ENCODE measurements around the gene USP43.

Gene USP43

DNA sequence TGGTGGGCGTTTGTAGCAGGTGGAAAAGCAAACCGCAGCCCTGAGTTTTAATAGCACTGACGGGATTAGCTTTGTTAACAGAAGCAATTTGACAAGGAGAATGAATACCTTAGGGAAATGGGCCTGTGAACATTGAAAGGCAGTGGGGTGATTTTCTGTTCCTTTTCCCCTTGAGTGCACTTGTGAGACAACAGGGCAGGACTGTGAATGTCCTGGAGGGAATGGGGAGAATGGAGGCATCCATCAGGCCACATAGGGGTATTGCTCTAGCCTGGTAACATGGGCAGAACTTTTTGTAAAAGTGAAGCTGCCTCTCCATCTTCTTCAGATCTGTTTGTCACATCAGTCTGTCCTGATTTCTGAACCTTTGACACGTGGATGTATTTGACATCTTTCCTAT is 26.2 kb downstream of the USP43 start:
- no peaks in the 10 kb centered on the region for H3K79me2 ChIP-seq (ENCODE audit: control insufficient read depth, low read length)
- no peaks in the 10 kb centered on the region; the same call in 1 of the 2 replicates for H3K27me3 ChIP-seq (ENCODE audit: control insufficient read depth, low read length)
- no peaks in the 10 kb centered on the region for H3K36me3 ChIP-seq (ENCODE audit: control insufficient read depth, low read length)
- no peak overlapping the region for H3K4me2 ChIP-seq (ENCODE audit: low read length)
- no peaks in the 10 kb centered on the region for H3F3A ChIP-seq (ENCODE audit: control insufficient read depth, insufficient read depth)
- no peaks in the 10 kb centered on the region for H4K20me1 ChIP-seq (ENCODE audit: control insufficient read depth, insufficient read depth, low read depth, low read length)
- H3K4me3 ChIP-seq (ENCODE audit: low read length): no peak overlapping the region
- no peak overlapping the region for H3K27ac ChIP-seq (ENCODE audit: low read depth, low read length)
- TF ChIP-seq EZH2phosphoT487 (IDR thresholded peaks at IDR 0.05; ENCODE audit: borderline replicate concordance, low read length): no peak
- TF ChIP-seq, protein P1, sequence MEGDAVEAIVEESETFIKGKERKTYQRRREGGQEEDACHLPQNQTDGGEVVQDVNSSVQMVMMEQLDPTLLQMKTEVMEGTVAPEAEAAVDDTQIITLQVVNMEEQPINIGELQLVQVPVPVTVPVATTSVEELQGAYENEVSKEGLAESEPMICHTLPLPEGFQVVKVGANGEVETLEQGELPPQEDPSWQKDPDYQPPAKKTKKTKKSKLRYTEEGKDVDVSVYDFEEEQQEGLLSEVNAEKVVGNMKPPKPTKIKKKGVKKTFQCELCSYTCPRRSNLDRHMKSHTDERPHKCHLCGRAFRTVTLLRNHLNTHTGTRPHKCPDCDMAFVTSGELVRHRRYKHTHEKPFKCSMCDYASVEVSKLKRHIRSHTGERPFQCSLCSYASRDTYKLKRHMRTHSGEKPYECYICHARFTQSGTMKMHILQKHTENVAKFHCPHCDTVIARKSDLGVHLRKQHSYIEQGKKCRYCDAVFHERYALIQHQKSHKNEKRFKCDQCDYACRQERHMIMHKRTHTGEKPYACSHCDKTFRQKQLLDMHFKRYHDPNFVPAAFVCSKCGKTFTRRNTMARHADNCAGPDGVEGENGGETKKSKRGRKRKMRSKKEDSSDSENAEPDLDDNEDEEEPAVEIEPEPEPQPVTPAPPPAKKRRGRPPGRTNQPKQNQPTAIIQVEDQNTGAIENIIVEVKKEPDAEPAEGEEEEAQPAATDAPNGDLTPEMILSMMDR (IDR thresholded peaks at IDR 0.05; ENCODE audit: low read depth, low read length, poor library complexity, severe bottlenecking): no peak
- H3K9me2 ChIP-seq (replicated peaks; ENCODE audit: control insufficient read depth, low read length): no peaks in the 10 kb centered on the region
- no peaks in the 10 kb centered on the region for H3K9me3 ChIP-seq (ENCODE audit: control insufficient read depth, insufficient read depth, low read length)
- no peaks in the 10 kb centered on the region for H3K4me1 ChIP-seq (ENCODE audit: control insufficient read depth, low read length)

DNA sequence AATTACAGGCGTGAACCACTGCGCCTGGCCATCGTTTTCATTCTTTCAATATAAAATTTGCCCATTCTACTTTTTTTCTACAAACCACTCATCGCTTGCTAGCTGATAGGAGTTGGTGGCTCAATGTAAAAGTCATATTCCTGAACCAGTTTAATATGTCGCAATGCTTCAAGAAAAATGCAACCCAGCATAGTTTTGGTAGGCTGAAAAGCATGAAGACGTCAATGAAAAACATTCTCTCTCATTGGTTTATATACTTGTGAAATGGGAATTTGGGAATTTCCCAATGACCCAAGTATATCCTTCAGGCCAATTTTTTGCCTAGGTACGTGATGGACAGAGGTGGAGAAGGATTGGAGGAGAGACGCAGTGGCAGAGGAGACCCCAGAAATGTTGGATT is 26.9 kb downstream of the USP43 start:
- no peaks in the 10 kb centered on the region for H3K4me1 ChIP-seq (ENCODE audit: control insufficient read depth, low read length)
- H3K9me3 ChIP-seq (ENCODE audit: control insufficient read depth, insufficient read depth, low read length): no peaks in the 10 kb centered on the region
- no peaks in the 10 kb centered on the region for H3F3A ChIP-seq (ENCODE audit: control insufficient read depth, insufficient read depth)
- H3K36me3 ChIP-seq (ENCODE audit: control insufficient read depth, low read length): no peaks in the 10 kb centered on the region
- TF ChIP-seq, protein P1 (IDR thresholded peaks at IDR 0.05; ENCODE audit: low read depth, low read length, poor library complexity, severe bottlenecking): no peak
- TF ChIP-seq EZH2phosphoT487 (IDR thresholded peaks at IDR 0.05; ENCODE audit: borderline replicate concordance, low read length): no peak
- no peak overlapping the region for H3K4me2 ChIP-seq (ENCODE audit: low read length)
- no peaks in the 10 kb centered on the region; the same call in 1 of the 2 replicates for H3K27me3 ChIP-seq (ENCODE audit: control insufficient read depth, low read length)
- H3K9me2 ChIP-seq (replicated peaks; ENCODE audit: control insufficient read depth, low read length): no peaks in the 10 kb centered on the region
- no peak overlapping the region for H3K4me3 ChIP-seq (ENCODE audit: low read length)
- no peaks in the 10 kb centered on the region for H3K79me2 ChIP-seq (ENCODE audit: control insufficient read depth, low read length)
- H3K27ac ChIP-seq (ENCODE audit: low read depth, low read length): no peak overlapping the region
- no peaks in the 10 kb centered on the region for H4K20me1 ChIP-seq (ENCODE audit: control insufficient read depth, insufficient read depth, low read depth, low read length)

DNA sequence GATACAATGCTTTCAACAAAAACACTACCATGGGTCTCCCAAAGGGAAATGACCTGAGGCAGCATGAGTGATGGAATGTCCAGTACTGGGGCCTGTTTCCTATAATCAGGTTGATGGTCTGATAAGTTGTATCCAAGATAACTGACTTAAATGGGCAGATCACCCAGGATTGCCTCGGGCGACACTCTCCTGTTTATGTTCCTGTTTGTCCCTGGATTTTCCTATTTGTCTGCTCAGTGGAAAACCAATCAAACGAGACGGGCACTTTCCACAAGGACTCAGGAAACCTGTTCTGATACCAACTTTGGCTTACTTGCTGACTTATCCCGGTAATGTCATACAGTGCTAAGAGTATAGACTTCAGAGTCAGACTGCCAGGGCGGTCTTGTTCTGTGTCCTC is 27.4 kb downstream of the USP43 start:
- no peaks in the 10 kb centered on the region for H4K20me1 ChIP-seq (ENCODE audit: control insufficient read depth, insufficient read depth, low read depth, low read length)
- no peak overlapping the region for H3K4me3 ChIP-seq (ENCODE audit: low read length)
- no peak overlapping the region for H3K4me2 ChIP-seq (ENCODE audit: low read length)
- no peaks in the 10 kb centered on the region for H3K36me3 ChIP-seq (ENCODE audit: control insufficient read depth, low read length)
- TF ChIP-seq EZH2phosphoT487 (IDR thresholded peaks at IDR 0.05; ENCODE audit: borderline replicate concordance, low read length): no peak
- TF ChIP-seq, protein P1 (IDR thresholded peaks at IDR 0.05; ENCODE audit: low read depth, low read length, poor library complexity, severe bottlenecking): no peak
- H3F3A ChIP-seq (ENCODE audit: control insufficient read depth, insufficient read depth): no peaks in the 10 kb centered on the region
- H3K79me2 ChIP-seq (ENCODE audit: control insufficient read depth, low read length): no peaks in the 10 kb centered on the region
- no peaks in the 10 kb centered on the region; the same call in 1 of the 2 replicates for H3K27me3 ChIP-seq (ENCODE audit: control insufficient read depth, low read length)
- H3K27ac ChIP-seq (ENCODE audit: low read depth, low read length): no peak overlapping the region
- no peaks in the 10 kb centered on the region for H3K9me3 ChIP-seq (ENCODE audit: control insufficient read depth, insufficient read depth, low read length)
- H3K9me2 ChIP-seq (replicated peaks; ENCODE audit: control insufficient read depth, low read length): no peaks in the 10 kb centered on the region
- H3K4me1 ChIP-seq (ENCODE audit: control insufficient read depth, low read length): no peaks in the 10 kb centered on the region
